ENCODE results near the gene ARFRP1.

Gene ARFRP1, protein sequence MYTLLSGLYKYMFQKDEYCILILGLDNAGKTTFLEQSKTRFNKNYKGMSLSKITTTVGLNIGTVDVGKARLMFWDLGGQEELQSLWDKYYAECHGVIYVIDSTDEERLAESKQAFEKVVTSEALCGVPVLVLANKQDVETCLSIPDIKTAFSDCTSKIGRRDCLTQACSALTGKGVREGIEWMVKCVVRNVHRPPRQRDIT

DNA sequence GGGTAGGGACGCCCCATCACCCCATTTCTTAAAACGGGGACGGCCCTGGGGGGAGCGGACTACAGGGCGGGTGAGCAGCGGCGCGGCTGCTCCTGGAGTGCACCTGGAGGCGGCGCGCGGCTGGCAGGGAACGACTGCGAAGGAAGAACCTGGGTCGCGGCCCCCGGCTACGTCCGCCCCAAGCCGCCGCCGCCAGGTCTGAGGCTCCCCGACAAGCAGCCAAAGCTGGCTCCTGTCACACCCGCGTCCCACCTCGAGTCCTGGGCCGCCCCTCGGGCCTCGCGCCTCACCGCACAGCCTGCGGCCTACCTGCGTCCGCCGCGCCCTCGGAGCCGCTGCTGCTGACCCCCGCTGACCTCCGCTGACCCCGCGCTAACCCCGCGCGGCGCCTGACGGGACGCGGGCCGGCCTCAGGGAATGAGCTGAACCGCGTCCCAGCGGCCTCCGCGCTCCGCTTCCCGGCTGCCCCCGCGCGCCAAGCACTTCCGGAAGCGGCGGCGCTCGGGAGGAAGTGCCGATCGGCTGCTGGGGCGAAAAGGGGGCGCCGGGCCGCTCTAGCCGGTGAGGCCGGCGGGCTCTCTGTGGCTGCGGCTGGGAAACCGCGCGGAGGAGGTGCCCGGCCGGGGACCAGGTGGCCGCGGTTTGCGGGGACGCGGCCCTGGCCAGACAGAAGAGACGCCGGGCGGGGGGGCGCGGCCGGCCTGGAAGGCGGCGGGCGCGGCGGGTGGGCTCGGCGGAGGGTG lies at the start of gene ARFRP1, which contains the start of gene ZGPAT:
Gene ARFRP1, minus strand, starts transcription at position 419 of the 743 bp plus-strand sequence. CDS start 885 bp downstream, outside the sequence.
Gene ZGPAT, plus strand, starts transcription at position 482 of the 743 bp plus-strand sequence. CDS start 542 bp downstream, outside the sequence.
- FAIRE-seq (peak; percentile 40), DNase-seq (ENCODE audit: low spot score) (peak; percentile 93)

DNA sequence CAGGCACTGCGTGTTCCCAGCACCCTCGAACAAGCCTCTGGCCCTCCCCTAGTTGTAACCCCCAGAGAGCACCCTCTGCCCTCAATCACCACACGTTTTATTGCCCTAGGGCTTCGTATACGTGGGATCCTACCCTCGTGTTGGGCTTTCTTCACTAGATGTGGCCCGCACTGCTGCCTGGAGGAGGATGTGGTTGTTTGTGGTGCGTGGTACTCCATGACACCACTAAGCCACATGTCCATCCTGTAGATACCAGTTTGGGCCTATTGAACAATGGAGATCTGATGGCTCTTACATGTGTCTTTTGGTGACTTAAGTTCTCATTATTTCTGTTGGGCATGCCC lies 48.8 kb upstream of the ARFRP1 start:
- no peak for DNase-seq (ENCODE audit: low spot score)
- FAIRE-seq: no peak

DNA sequence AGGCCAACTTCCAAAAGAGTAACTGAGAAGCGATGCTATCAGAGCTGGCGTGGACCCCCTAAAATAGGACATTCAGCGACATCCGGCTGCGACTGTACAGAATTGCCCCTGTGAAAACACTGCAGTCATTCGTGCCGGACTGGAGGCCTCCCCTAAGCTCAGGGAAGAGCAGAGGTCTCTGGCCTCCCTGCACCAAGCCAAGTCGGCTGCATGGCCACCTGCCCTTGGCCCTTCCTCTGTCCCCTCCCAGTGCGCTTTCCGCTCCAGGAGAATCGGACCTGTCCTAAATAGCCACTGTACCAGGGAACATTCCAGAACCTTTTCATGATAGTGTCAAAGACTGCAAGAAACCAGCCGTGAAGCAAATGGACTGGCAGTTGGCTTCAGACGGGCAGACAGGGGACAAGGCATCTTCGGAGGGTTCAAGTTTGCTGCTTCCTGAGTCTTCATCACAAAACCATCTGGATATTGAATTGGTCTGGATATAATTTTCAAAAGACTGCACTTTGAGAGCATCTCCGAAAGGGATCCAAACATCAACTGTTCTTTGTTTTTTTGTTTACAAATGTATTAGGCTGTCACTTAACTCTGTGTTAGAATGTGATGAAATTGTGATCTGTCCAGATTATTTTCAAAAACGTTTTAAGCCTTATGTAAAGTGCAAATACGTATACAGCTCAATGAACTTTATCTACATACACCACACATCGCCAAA lies 48.3 kb upstream of the ARFRP1 start:
- DNase-seq (ENCODE audit: low spot score) (no peak), FAIRE-seq (no peak)

DNA sequence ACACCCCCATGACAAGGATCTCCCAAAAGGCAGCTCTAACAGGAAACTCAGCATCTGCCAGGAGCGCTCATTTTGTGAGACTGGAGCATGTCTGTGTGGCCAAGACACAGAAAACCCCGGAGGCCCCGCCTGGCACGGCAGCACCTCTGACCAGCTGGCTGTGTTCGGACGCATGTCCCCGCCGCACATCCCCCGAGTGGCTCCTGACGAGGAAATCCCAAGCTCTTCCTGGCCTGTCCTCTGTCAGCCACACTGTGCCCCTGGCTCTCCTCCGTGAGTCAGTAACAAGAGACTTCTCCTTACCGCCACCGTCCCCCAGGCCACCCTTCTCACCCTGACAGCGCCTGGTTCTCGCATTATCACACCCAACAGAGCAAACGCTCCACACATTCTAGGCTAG lies 46.2 kb upstream of the ARFRP1 start:
- DNase-seq (ENCODE audit: low spot score) (no peak), FAIRE-seq (no peak)

DNA sequence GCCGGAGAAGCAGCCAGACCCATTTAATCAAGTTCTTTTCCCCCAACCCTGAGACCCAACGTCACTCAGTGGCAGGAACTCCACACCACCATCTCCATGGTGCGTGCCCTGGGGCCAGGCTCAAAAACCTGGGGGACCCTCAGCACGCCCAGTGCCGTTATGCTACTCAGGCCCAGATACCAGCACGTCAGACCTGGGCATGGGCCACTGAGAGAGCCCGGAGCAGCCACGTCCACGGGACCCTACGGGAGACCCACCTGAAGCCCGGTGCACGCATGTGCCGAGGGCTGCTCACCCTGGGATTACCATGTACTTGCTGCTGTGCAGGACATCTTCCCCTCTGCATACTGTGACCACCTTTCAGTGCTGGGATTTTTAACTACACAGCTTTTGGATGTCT lies 45.6 kb upstream of the ARFRP1 start:
- FAIRE-seq (no peak), DNase-seq (ENCODE audit: low spot score) (no peak)

DNA sequence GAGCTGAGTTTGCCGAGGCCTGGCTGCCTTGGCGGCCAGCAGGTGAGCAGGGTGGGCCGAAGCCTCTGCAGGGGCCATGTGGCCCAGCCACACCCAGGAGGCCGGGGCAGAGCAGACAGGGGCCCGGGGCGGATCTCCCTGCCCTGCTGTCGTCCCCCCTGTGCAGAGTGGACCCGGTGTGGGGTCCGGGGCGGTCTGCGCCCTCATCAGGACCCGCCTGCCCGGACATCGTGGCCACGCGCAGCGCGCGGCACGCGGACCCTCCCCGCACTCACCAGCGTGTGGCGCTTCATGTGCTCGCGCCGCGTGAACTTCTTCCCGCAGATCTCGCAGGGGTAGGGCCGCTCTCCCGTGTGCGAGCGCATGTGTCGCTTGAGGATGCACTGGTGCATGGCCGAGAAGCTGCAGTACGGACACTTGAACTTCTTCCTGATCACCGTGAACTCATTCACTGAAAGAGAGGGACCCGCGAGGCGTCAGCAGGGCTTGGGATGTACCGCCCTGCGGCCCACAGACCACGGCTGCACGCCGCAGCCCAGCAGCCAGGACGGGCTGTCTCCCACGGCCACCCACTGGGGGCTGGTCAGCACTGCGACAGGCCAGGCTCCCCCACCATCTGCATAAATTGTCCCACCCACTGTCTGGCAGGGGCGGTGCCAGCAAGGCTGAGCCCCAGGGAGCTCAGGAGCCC lies 44.8 kb upstream of the ARFRP1 start:
- FAIRE-seq: no peak
- DNase-seq (ENCODE audit: low spot score): no peak

DNA sequence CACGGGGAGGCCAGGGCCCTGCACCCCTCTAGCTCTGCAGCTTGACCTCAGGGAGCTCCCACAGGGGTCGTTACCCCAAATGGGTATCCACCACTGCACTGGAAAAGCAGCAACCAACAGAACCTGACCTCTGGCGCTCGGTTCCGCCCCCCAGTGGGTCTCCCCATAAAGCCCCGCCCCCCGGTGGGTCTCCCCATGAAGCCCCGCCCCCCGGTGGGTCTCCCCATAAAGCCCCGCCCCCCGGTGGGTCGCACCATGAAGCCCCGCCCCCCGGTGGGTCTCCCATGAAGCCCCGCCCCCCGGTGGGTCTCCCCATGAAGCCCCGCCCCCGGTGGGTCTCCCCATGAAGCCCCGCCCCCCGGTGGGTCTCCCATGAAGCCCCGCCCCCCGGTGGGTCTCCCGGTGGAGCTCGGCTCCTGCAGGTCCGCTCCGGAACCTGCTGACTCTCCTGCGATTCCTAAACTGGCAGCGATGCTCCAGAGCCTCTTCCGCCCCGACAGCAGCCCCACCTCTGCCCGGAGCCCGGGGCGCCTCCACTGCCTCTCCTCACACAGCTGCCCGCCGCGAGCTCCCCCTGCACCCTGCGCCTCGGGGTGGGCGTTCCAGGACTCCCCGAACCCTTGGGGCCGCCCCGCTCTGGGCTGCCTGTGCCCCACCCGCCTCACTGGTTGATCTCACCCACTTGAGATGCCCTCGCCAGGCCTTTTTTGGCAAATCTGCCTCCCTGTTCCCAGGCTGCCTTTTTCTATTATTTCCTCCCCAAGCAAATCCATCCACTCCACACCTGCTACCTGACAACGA lies 43.9 kb upstream of the ARFRP1 start:
- FAIRE-seq (no peak), DNase-seq (ENCODE audit: low spot score) (no peak)

DNA sequence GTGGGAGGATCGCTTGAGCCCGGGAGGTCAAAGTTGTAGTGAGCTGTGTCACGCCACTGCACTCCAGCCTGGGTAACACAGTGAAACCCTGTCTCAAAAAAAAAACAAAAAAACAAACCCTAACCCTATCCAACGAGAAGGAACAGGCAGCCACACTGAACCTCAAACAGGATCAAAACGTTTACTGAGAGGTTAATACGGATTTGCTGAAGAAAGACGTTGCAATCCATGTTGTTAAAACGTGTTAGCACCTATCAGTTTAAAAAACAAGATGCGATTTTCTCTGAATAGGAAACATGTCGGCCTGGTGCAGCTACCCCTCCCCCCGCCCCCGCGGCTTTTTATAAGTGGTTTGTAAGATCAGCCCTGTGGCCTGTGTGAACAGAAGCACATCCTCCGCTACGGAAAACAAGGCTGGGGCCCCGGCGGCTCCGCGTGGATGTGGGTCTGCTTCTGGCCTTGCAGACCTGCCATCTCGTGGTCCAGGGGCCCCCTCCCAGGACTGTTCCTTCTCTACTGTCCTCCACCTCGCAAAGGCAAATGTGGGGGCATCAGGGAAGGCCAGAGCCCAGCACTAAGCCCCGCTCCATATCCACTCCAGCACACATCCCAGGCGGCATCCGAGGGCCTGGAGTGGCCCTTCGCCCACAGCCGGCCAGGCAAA lies 43.2 kb upstream of the ARFRP1 start:
- FAIRE-seq (no peak), DNase-seq (ENCODE audit: low spot score) (no peak)

DNA sequence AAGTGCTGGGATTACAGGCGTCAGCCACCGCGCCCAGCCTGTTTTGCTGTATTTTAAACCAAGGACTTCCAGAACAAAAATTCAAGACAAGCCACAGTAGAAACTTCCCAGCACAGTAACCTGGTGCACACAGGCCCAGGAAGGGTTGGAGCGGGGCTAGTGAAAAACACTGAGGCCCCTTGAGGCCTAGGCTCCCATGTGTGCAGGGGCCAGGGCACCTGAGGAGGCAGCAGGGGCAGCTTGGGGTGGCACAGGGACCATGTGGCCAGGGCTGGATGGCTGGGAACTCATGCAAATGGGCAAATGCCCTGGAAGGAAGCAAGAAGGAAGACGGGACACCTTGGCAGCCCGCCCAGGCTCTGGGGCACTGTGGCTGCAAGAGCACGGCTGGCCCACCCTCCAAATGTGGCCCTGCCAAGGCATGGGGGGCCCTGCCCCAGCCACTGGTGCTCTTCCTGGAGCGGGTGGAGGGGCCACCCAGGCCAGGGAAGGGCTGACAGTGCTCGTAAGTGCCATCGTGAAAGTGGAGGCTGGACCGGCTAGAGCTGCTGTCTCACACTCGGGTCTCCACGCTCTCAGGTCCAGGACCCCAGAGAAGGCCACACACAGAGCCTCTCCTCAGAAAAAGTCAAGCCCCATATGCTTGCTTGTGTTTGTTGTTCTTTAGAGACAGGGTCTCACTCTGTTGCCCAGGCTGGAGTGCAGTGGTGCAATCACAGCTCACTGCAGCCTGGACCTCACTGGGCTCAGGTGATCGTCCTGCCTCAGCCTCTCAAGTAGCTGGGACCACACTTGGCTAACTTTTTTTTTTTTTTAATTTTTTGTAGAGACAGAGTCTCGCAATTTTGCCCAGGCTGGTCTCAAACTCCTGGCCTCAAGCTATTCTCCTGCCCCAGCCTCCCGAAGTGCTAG lies 42.1 kb upstream of the ARFRP1 start:
- DNase-seq (ENCODE audit: low spot score) (no peak), FAIRE-seq (no peak)

DNA sequence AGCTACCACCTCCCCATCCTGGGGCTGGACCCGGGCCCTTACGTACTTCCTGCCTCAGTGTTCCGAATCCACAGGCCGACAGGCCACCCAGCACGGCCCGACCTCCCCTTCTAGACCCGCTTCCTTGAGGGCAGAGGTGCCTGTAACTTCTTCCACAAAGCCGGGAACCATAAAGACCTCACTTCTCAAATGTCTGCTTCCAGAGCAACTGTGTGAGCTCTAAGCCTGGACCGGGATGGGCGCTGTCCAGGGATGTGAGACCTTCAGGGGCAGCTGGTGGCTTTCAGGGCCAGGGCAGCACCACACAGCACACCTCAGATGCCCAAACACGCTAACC lies 41.1 kb upstream of the ARFRP1 start:
- FAIRE-seq (no peak), DNase-seq (ENCODE audit: low spot score) (no peak)

DNA sequence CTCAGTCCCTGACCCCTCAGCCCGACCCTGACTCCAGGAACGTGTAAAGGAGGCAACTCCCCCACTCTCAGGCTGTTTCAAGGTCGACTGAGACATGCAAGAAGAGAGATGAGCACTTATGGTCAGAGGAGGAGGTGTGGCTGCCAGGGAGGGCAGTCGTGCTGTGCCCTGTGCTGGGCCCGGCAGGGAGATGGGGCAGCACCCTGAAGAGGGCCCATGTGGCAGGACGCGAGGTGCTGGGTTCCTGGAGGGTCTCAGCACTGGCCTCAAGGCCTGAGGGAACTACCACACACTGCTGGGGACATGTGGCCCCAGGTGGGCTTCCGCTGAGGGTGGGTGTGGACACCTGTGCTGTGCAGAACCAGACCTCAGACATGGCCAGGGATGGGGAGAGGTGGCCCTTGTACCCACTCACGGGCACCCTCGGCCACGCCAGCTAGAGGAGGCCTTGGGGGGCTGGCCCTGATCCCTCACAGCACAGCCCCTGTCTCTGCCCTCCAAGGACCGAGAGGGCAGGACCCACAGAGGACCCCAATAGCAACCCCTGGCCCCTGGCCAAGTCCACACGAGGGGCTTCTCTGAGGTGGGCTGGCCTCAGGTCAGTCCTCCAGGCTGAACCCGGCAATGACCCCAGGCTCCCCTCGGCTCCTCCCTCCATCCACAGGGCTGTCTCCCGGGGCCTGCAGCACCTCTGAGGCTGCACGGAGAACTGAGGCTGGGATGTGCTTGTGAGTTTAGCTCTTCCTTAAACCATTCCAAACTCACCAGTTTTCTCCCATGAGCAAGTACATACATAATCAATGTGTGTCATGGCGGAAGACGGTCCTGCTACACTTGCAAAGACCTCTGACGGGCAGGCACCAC lies 40.5 kb upstream of the ARFRP1 start:
- no peak for DNase-seq (ENCODE audit: low spot score)
- no peak for FAIRE-seq

DNA sequence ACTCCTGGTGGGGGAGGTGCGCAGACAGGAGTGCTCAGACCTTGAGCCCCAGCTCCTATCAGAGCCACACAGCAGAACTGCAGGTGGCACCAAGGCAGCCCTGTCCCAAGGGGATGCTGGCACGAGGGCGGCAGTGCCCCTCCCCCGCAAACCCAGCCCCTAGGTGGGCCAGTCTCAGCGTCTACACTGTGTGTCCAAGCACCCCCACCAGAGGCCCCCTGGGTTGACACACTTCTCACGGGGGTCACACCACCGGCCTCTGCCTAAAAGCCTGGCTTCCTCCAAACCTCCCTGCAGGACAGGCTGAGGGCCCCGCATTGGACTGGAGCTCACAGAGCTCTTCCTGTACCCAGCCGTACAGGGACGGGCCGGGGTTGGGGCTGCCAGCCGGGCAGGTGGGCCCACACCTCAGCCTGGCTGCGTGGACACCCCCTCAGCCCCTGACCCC lies 39.9 kb upstream of the ARFRP1 start:
- FAIRE-seq: no peak
- no peak for DNase-seq (ENCODE audit: low spot score)

DNA sequence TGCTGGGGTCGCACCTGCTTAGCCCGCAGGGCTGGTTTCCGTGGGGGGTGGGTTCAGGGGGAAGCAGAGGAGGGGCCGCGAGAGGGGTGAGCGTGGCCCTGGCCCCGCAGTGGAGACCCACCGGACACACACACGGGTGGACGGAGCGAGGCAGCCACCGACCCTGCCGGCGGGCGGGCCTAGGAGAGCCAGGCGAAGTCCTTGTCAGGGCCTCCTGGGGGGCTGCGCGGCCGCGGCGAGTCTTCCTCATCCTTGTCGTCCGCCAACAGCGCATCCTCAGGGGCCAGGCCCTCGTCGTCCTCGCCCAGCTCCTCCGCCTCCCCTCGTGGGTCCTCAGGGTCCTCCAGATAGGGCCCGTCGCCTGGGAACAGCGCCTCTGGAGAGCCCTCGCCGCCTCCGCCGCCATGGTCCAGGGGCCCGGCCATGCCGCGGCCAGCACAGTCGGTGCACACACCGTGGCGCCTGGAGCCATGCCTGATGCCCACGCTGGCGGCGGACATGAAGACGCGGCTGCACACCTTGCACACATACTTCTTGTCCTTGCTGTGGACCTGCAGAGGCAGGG lies 39.1 kb upstream of the ARFRP1 start:
- DNase-seq (ENCODE audit: low spot score) (no peak), FAIRE-seq (no peak)

DNA sequence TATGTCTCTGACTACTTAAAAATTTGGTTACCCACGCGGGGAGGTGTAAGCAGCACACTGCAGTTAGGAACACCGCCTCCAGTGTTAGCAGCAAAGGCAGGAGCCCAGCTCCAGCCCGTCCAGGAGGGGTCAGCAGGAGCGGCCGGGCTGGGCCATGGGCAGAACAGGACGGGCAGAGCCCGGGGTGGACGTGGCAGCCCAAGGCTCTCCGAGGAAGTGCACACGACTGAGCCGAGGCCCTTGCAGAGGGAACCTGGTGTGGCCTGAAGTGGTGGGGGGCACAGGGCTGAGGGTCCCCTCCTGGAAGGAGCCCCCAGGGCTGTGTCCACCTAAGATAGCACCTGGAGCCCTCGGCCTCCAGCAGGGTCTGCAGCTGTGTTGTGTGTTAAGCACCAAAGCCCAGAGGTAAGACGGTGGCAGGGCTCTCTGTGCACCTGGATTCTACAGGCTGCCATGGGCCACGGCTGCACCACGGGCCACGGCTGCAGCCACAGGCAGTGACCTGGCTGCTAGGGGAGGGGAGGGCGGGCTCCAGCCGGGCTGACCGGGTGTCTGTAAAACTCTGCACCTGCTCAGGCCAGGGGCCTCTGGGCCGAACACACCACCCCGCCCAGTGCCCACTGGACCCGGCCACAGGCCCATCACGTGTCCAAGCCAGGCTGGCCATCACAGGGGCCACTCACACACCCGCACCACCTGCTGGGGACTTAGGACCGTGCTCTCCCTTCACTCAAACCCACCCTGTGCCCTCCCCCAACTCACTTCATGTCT lies 38.4 kb upstream of the ARFRP1 start:
- FAIRE-seq (no peak), DNase-seq (ENCODE audit: low spot score) (no peak)

DNA sequence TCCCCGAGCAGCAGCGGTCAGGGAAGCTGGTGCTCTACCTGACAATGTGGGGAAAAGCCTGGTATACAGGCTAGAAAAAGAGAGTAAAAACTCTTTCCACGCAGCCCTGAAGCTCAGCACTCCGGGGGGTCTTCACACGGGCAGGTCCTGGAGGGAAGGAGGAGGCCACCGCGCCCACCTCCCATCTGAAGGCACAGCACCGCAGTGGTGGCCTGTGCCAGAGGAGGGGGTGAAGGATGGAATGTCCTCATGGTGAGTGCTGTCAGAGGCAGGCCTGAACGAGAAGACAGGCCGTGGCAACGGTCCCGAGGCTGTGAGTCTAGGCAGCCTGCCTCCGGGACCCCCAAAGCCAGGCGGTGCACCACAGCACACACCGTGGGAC lies 37.6 kb upstream of the ARFRP1 start:
- FAIRE-seq (no peak), DNase-seq (ENCODE audit: low spot score) (no peak)

DNA sequence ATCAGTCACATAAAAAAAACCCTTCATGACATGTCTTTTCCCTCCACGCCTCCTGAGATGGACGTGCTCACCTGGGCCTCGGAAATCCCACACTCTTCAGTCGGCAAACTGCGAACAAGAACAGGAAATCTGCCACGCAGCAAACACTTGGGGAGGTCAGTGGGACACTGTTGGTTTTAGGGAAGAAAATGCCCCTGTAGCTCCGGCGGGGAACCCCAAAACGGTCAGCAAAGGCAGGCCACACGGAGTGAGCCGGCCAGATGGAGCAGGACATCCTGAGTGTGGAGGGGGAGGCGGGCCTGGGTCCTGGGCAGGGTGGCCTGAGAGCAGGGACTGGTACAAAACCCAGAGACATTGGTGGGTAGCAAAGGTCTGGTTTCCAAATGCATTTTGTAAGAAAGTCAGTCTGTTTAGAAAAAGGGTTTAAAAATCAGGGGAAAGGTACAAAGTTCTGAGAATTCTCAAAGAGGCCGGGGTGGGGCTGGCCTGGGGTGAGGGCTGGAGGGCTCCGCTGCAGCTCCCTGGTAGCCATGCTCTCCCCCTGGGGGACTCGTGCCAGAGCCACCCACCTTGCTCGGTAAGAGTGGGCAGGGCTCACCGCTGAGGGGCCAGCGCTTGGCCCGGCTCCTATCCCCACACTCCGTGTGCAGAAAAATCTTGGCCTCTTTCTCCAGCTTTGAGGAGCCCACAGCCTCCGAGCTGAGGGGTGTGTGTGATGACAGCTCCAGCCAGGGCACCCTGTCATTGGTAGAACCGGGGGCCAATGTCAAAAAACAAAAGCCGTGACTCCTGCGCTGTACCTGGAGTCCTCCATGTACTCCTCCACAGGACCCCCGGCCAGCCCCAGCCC lies 37.0 kb upstream of the ARFRP1 start:
- FAIRE-seq (no peak), DNase-seq (ENCODE audit: low spot score) (no peak)

DNA sequence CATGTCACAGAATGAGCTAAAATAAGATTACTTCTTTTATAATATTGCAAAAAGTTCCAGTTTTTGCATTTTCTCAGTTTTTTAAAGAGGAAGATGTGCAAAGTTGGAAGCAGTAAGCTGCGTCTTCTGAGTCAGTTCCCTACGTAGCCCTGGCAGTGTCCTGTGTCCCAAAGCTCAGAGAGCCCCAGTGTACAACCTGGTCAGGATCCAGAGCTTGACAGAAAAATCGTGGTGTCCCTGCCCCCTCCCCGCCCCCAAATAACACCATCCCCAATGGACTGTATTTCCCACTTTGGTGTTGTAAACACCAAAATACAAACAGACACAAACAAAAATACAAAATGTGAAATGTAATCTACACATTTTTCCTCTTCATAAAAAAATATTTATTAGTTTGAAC lies 36.4 kb upstream of the ARFRP1 start:
- no peak for FAIRE-seq

More for the DNA sequence above, 36.4 kb upstream of the ARFRP1 start:
- DNase-seq (ENCODE audit: low spot score): no peak
